Hepatocyte (in vitro differentiated cells): ENCODE data around the gene CTBP2. TPM values are rescaled to one million over a fixed set of nuclear protein-coding genes. Genes with fewer than 3 reads are reported as not detected.
A peak's percentile ranks its signal among the peaks of the same experiment; 100 is the strongest.

Experiments
- DNase-seq: peaks from one replicate; pipeline ENCODE4 v3.0.0-alpha.2; 2016; ENCODE audit warnings: low spot score
- H2AFZ ChIP-seq: fragments of 200-600 bp; sonication (generic); 2 replicates; pipeline ENCODE4 v1.6.0; 2016; ENCODE audit warnings: antibody characterized with exemption, mild to moderate bottlenecking
- H3K27ac ChIP-seq: fragments of 200-600 bp; sonication (generic); 2 replicates; pipeline ENCODE4 v1.5.1; 2016; ENCODE audit warnings: mild to moderate bottlenecking
- H3K27me3 ChIP-seq: fragments of 200-600 bp; sonication (generic); 2 replicates; pipeline ENCODE4 v1.6.1; 2016
- H3K36me3 ChIP-seq: fragments of 200-600 bp; sonication (generic); replicated peaks from 2 replicates; pipeline ENCODE4 v1.5.1; 2016; ENCODE audit warnings: low read depth; ENCODE audit not compliant: insufficient read depth
- H3K4me1 ChIP-seq: fragments of 200-600 bp; sonication (generic); 2 replicates; pipeline ENCODE4 v1.5.1; 2016; ENCODE audit warnings: mild to moderate bottlenecking, moderate library complexity; ENCODE audit not compliant: insufficient read depth
- H3K4me2 ChIP-seq: fragments of 200-600 bp; sonication (generic); 2 replicates; pipeline ENCODE4 v1.6.0; 2016
- H3K4me3 ChIP-seq: fragments of 200-600 bp; sonication (generic); 2 replicates; pipeline ENCODE4 v1.5.1; 2016; ENCODE audit warnings: mild to moderate bottlenecking
- H3K79me2 ChIP-seq: fragments of 200-600 bp; sonication (generic); 2 replicates; pipeline ENCODE4 v1.6.0; 2017; ENCODE audit warnings: mild to moderate bottlenecking
- H3K9me2 ChIP-seq: fragments of 200-600 bp; sonication (generic); replicated peaks from 2 replicates; pipeline ENCODE4 v1.6.0; 2017; ENCODE audit warnings: mild to moderate bottlenecking; ENCODE audit not compliant: insufficient read depth
- H3K9me3 ChIP-seq: fragments of 200-600 bp; sonication (generic); 2 replicates; pipeline ENCODE4 v1.5.1; 2016; ENCODE audit warnings: low read depth, mild to moderate bottlenecking
- H4K20me1 ChIP-seq: fragments of 200-600 bp; sonication (generic); 2 replicates; pipeline ENCODE4 v1.6.0; 2016; ENCODE audit warnings: mild to moderate bottlenecking; ENCODE audit not compliant: insufficient read depth, poor library complexity, severe bottlenecking
- CTCF ChIP-seq: fragments of 200-600 bp; sonication (generic); IDR thresholded peaks from 2 replicates; pipeline ENCODE4 v1.5.1; 2016; ENCODE audit warnings: antibody characterized with exemption, mild to moderate bottlenecking; ENCODE audit not compliant: poor library complexity
- EZH2 ChIP-seq: fragments of 200-600 bp; sonication (generic); IDR thresholded peaks from 2 replicates; pipeline ENCODE4 v1.6.1; 2016; ENCODE audit warnings: antibody characterized with exemption, mild to moderate bottlenecking, borderline replicate concordance
- EZH2phosphoT487 ChIP-seq: fragments of 200-600 bp; sonication (generic); IDR thresholded peaks from one replicate; pipeline ENCODE4 v1.6.1; 2018; ENCODE audit warnings: antibody characterized with exemption, mild to moderate bottlenecking, low read depth, moderate library complexity; ENCODE audit not compliant: unreplicated experiment, severe bottlenecking
- WGBS: methylation state at CpG from one replicate; pipeline ENCODE4 v1.1.6; 2016; ENCODE audit warnings: low lambda C conversion rate; ENCODE audit errors: missing lambda C conversion rate; 5-methylcytosine and 5-hydroxymethylcytosine counted together
- polyA plus RNA-seq: library from polyadenylated mRNA; unstranded; fragments of >200 nt; fragmentation: Nextera tagmentation; extraction: Ambion mirVana; gene quantifications from 2 replicates; pipeline ENCODE4 v1.2.1, GENCODE V29; 2016
- total RNA-seq: library from RNA; depleted of rRNA; stranded (reverse); fragments of >200 nt; gene quantifications from 2 replicates; pipeline ENCODE4 v1.2.3, GENCODE V29; 2014

CTBP2 gene
- total and polyA plus RNA-seq, 2 experiments from 2014 or later: 61.3 to 81.0 TPM

- H3K4me1 ChIP-seq: peaks cover 35% of the 10 kb centered on the region
- H3K4me3 ChIP-seq: no peak overlapping the region
- H4K20me1 ChIP-seq: peaks cover 81% of the 10 kb centered on the region
- no peak for DNase-seq
- no peaks in the 10 kb centered on the region for H3K36me3 ChIP-seq
- 99% methylated on average over 45 of the region's 51 CpGs for WGBS
- H2AFZ ChIP-seq: no peak overlapping the region
- no peaks in the 10 kb centered on the region for H3K27me3 ChIP-seq
- peaks cover 83% of the 10 kb centered on the region for H3K79me2 ChIP-seq
- H3K9me2 ChIP-seq: no peaks in the 10 kb centered on the region
- no peaks in the 10 kb centered on the region for H3K9me3 ChIP-seq
- H3K4me2 ChIP-seq: no peak overlapping the region
- H3K27ac ChIP-seq: no peak overlapping the region
- TF ChIP-seq CTCF (no peak), EZH2 (no peak), EZH2phosphoT487 (no peak)
These were observed 134.1 kb downstream of the CTBP2 start for GRCh38 chr10:125026036-125026931.

- no peak overlapping the region for H3K4me2 ChIP-seq
- H3K4me3 ChIP-seq: no peak overlapping the region
- H3K27ac ChIP-seq: peak overlapping the region; percentile 28
- peaks cover 85% of the 10 kb centered on the region for H3K79me2 ChIP-seq
- H3K27me3 ChIP-seq: no peaks in the 10 kb centered on the region
- peaks cover 34% of the 10 kb centered on the region for H3K4me1 ChIP-seq
- no peaks in the 10 kb centered on the region for H3K9me2 ChIP-seq
- 48% methylated on average over 12 of the region's 12 CpGs for WGBS
- no peak overlapping the region for H2AFZ ChIP-seq
- DNase-seq: no peak
- TF ChIP-seq EZH2: no peak
- TF ChIP-seq EZH2phosphoT487: no peak
- H4K20me1 ChIP-seq: peaks cover 83% of the 10 kb centered on the region
- no peaks in the 10 kb centered on the region for H3K9me3 ChIP-seq
- no peaks in the 10 kb centered on the region for H3K36me3 ChIP-seq
These were observed 135.0 kb downstream of the CTBP2 start for GRCh38 chr10:125025341-125025740.

- Histone ChIP-seq H3K9me3 (no peaks in the 10 kb centered on the region), H3K79me2 (peaks cover 85% of the 10 kb centered on the region), H3K4me1 (peaks cover 28% of the 10 kb centered on the region), H3K36me3 (no peaks in the 10 kb centered on the region), H3K27ac (peak overlapping the region; percentile 28), H3K9me2 (no peaks in the 10 kb centered on the region), H3K4me2 (peak overlapping the region; percentile 42), H3K4me3 (no peak overlapping the region), H2AFZ (no peak overlapping the region), H3K27me3 (no peaks in the 10 kb centered on the region), H4K20me1 (peaks cover 83% of the 10 kb centered on the region)
- no peak for DNase-seq
- TF ChIP-seq EZH2phosphoT487 (no peak), CTCF (no peak)
- WGBS: 74% methylated on average over 16 of the region's 16 CpGs
These were observed 135.7 kb downstream of the CTBP2 start for GRCh38 chr10:125024497-125025234.
